ENCODE measurements around the gene ADGRV1. TPM values are rescaled to one million over a fixed set of nuclear protein-coding genes. Genes with fewer than 3 reads are reported as not detected.

Gene ADGRV1
- total RNA-seq, 1 experiment from 2014 or later, result 6.8 TPM

- no peak for TF ChIP-seq EZH2 (IDR thresholded peaks at IDR 0.05; ENCODE audit: borderline replicate concordance, low read depth, low read length, poor library complexity, severe bottlenecking)
- no peak for TF ChIP-seq CTCF (conservative IDR thresholded peaks at IDR 0.05; ENCODE audit: low read depth, low read length)
- intact Hi-C loops (cut with micrococcal nuclease; ENCODE audit: unreplicated experiment), result no loop called here
- no peak for DNase-seq (ENCODE audit: low spot score)
- no TSS peak for BruUV-seq (replicated peaks)
- H3K27ac ChIP-seq (ENCODE audit: low read depth, low read length, poor library complexity, severe bottlenecking), result no peak overlapping the region
- no peak overlapping the region for H3K4me3 ChIP-seq (ENCODE audit: low read depth, low read length, poor library complexity, severe bottlenecking)
- H3K36me3 ChIP-seq (ENCODE audit: insufficient read depth, low read length, poor library complexity, severe bottlenecking), result no peaks in the 10 kb centered on the region
- H3K9me3 ChIP-seq (ENCODE audit: low read depth, low read length, poor library complexity, severe bottlenecking), result no peaks in the 10 kb centered on the region
- H3K27me3 ChIP-seq (replicated peaks; ENCODE audit: insufficient read depth, low read depth, low read length, poor library complexity), result no peaks in the 10 kb centered on the region
- ChIA-PET CTCF (interaction anchor here (0.7 kb wide), 1 partner anchor 1130 kb away, joined by 5 read pairs; no protein-coding TSS in a partner anchor), POLR2A (ENCODE audit: low non-redundant PET) (no interaction called here)
- no peaks in the 10 kb centered on the region for H3K4me1 ChIP-seq (ENCODE audit: insufficient read depth, low read length, poor library complexity, severe bottlenecking)
Observed at GRCh38 chr5:90855296-90856010, 296.9 kb downstream of the ADGRV1 start.

GRCh38 chr5:90861843-90862586 lies 303.4 kb downstream of the ADGRV1 start:
- CTCF ChIA-PET, result interaction anchor here (1.1 kb wide), 1 partner anchor 557 kb away, joined by 6 read pairs; no protein-coding TSS in a partner anchor
- TF ChIP-seq EZH2 (IDR thresholded peaks at IDR 0.05; ENCODE audit: borderline replicate concordance, low read depth, low read length, poor library complexity, severe bottlenecking), result no peak
- peak; percentile 33; the same call in 1 of the 2 replicates for TF ChIP-seq CTCF (conservative IDR thresholded peaks at IDR 0.05; ENCODE audit: low read depth, low read length)

GRCh38 chr5:90865180-90865579 lies 306.6 kb downstream of the ADGRV1 start:
- H3K27ac ChIP-seq (ENCODE audit: low read depth, low read length, poor library complexity, severe bottlenecking), result no peak overlapping the region
- no peaks in the 10 kb centered on the region for H3K36me3 ChIP-seq (ENCODE audit: insufficient read depth, low read length, poor library complexity, severe bottlenecking)
- H3K9me3 ChIP-seq (ENCODE audit: low read depth, low read length, poor library complexity, severe bottlenecking), result no peaks in the 10 kb centered on the region
- no peaks in the 10 kb centered on the region for H3K27me3 ChIP-seq (replicated peaks; ENCODE audit: insufficient read depth, low read depth, low read length, poor library complexity)
- no peak overlapping the region for H3K4me3 ChIP-seq (ENCODE audit: low read depth, low read length, poor library complexity, severe bottlenecking)
- DNase-seq (ENCODE audit: low spot score), result no peak
- TF ChIP-seq EZH2 (IDR thresholded peaks at IDR 0.05; ENCODE audit: borderline replicate concordance, low read depth, low read length, poor library complexity, severe bottlenecking) (no peak), CTCF (conservative IDR thresholded peaks at IDR 0.05; ENCODE audit: low read depth, low read length) (no peak)
- no peaks in the 10 kb centered on the region for H3K4me1 ChIP-seq (ENCODE audit: insufficient read depth, low read length, poor library complexity, severe bottlenecking)
- ChIA-PET POLR2A (ENCODE audit: low non-redundant PET) (no interaction called here), CTCF (interaction anchor here (1.6 to 3.0 kb wide), 2 partner anchors 520 to 555 kb away, joined by 4 to 22 read pairs; no protein-coding TSS in a partner anchor)
- intact Hi-C loops (cut with micrococcal nuclease; ENCODE audit: unreplicated experiment), result loop anchor here (5.0 kb wide), 1 partner anchor 237 kb away; no protein-coding TSS in a partner anchor
- BruUV-seq (replicated peaks), result no TSS peak

More at GRCh38 chr5:90861843-90862586, 303.4 kb downstream of the ADGRV1 start:
- POLR2A ChIA-PET (ENCODE audit: low non-redundant PET), result interaction anchor here (0.6 kb wide), 1 partner anchor 208 kb away, joined by 3 read pairs; no protein-coding TSS in a partner anchor
- H3K27me3 ChIP-seq (replicated peaks; ENCODE audit: insufficient read depth, low read depth, low read length, poor library complexity), result no peaks in the 10 kb centered on the region
- DNase-seq (ENCODE audit: low spot score), result no peak
- no peak overlapping the region for H3K4me3 ChIP-seq (ENCODE audit: low read depth, low read length, poor library complexity, severe bottlenecking)
- H3K9me3 ChIP-seq (ENCODE audit: low read depth, low read length, poor library complexity, severe bottlenecking), result no peaks in the 10 kb centered on the region
- H3K27ac ChIP-seq (ENCODE audit: low read depth, low read length, poor library complexity, severe bottlenecking), result no peak overlapping the region
- intact Hi-C loops (cut with micrococcal nuclease; ENCODE audit: unreplicated experiment), result no loop called here
- no peaks in the 10 kb centered on the region for H3K4me1 ChIP-seq (ENCODE audit: insufficient read depth, low read length, poor library complexity, severe bottlenecking)
- BruUV-seq (replicated peaks), result no TSS peak
- H3K36me3 ChIP-seq (ENCODE audit: insufficient read depth, low read length, poor library complexity, severe bottlenecking), result no peaks in the 10 kb centered on the region

Measured in A673 (cell line).